ENCODE measurements around the gene AP1M2.

- TF ChIP-seq, protein P1, sequence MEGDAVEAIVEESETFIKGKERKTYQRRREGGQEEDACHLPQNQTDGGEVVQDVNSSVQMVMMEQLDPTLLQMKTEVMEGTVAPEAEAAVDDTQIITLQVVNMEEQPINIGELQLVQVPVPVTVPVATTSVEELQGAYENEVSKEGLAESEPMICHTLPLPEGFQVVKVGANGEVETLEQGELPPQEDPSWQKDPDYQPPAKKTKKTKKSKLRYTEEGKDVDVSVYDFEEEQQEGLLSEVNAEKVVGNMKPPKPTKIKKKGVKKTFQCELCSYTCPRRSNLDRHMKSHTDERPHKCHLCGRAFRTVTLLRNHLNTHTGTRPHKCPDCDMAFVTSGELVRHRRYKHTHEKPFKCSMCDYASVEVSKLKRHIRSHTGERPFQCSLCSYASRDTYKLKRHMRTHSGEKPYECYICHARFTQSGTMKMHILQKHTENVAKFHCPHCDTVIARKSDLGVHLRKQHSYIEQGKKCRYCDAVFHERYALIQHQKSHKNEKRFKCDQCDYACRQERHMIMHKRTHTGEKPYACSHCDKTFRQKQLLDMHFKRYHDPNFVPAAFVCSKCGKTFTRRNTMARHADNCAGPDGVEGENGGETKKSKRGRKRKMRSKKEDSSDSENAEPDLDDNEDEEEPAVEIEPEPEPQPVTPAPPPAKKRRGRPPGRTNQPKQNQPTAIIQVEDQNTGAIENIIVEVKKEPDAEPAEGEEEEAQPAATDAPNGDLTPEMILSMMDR (IDR thresholded peaks at IDR 0.05), result no peak
- no peak for TF ChIP-seq ZNF396 (CRISPR knock-in tag; IDR thresholded peaks at IDR 0.05; ENCODE audit: borderline replicate concordance)
- TF ChIP-seq ATF1 (CRISPR knock-in tag; IDR thresholded peaks at IDR 0.05), result no peak
- TF ChIP-seq, protein P2, sequence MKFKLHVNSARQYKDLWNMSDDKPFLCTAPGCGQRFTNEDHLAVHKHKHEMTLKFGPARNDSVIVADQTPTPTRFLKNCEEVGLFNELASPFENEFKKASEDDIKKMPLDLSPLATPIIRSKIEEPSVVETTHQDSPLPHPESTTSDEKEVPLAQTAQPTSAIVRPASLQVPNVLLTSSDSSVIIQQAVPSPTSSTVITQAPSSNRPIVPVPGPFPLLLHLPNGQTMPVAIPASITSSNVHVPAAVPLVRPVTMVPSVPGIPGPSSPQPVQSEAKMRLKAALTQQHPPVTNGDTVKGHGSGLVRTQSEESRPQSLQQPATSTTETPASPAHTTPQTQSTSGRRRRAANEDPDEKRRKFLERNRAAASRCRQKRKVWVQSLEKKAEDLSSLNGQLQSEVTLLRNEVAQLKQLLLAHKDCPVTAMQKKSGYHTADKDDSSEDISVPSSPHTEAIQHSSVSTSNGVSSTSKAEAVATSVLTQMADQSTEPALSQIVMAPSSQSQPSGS (CRISPR knock-in tag; IDR thresholded peaks at IDR 0.05; ENCODE audit: borderline replicate concordance, low read depth), result no peak
- TF ChIP-seq TP53 (CRISPR knock-in tag; IDR thresholded peaks at IDR 0.05), result no peak
- TF ChIP-seq NFE2L1 (CRISPR knock-in tag; IDR thresholded peaks at IDR 0.05), result no peak
- no peak for TF ChIP-seq ZBTB21 (CRISPR knock-in tag; IDR thresholded peaks at IDR 0.05; ENCODE audit: borderline replicate concordance)
- TF ChIP-seq FOXJ3 (CRISPR knock-in tag; IDR thresholded peaks at IDR 0.05; ENCODE audit: borderline replicate concordance), result no peak
- TF ChIP-seq, protein P3, sequence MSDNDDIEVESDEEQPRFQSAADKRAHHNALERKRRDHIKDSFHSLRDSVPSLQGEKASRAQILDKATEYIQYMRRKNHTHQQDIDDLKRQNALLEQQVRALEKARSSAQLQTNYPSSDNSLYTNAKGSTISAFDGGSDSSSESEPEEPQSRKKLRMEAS (CRISPR knock-in tag; IDR thresholded peaks at IDR 0.05), result no peak
- no peak for TF ChIP-seq SP1 (CRISPR knock-in tag; conservative IDR thresholded peaks at IDR 0.05)
- no peak for TF ChIP-seq USF1 (CRISPR knock-in tag; IDR thresholded peaks at IDR 0.05)
- no peak for TF ChIP-seq ATF3 (CRISPR knock-in tag; conservative IDR thresholded peaks at IDR 0.05)
- no peak for TF ChIP-seq CREM (CRISPR knock-in tag; IDR thresholded peaks at IDR 0.05)
Observed at GRCh38 chr19:10566658-10567410, 20.3 kb downstream of the AP1M2 start.

All from WTC11 (cell line).